ENCODE measurements around the gene DNPH1.
A peak's percentile ranks its signal among the peaks of the same experiment; 100 is the strongest.

Gene DNPH1

DNA sequence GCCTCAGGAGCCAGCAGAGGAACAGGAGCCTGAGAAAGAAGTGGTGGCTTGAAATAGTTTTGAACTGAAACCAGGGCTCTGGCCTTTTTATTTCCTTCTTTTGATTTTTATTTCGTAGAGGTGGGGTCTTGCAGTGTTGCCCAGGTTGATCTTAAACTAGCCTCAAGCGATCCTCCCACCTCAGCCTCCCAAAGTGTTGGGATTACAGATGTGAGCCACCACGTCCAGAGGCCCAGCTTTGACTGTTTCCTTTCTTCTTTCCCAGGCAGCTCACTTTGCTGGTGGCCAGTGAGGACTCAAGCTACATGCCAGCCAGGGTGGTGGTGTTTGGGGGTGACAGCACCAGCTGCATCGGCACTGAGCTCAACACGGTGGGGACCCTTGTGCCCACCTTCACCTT is 26.8 kb downstream of the DNPH1 start:
- H3K36me3 Mint-ChIP-seq (ENCODE audit: low read depth): peaks cover 78% of the 10 kb centered on the region

DNA sequence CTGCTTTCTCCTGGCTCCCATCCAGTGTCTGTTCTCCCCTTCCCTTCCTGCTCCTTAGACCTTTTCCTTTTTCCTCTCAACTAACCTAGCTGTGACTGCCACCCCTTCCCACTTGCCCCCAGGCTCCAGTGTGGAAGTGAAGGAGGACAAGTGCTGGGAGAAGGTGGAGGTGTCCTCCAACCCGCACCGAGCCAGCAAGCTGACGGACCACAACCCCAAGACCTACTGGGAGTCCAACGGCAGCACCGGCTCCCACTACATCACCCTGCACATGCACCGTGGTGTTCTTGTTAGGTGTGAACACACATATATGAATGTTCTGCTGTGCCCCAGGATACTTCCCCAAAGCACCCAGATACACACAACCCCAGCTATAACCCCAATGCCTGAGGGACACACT is 28.7 kb downstream of the DNPH1 start:
- peaks cover 82% of the 10 kb centered on the region for H3K36me3 Mint-ChIP-seq (ENCODE audit: low read depth)
- H3K27ac Mint-ChIP-seq: no peak overlapping the region
- no peaks in the 10 kb centered on the region for H3K9me3 Mint-ChIP-seq
- no peaks in the 10 kb centered on the region for H3K27me3 Mint-ChIP-seq
- intact Hi-C loops (cut with micrococcal nuclease): no loop called here
- no peak overlapping the region for H3K4me3 Mint-ChIP-seq
- H3K4me1 Mint-ChIP-seq (ENCODE audit: low read depth): no peaks in the 10 kb centered on the region

More for the DNA sequence above, 26.8 kb downstream of the DNPH1 start:
- Mint-ChIP-seq H3K4me1 (ENCODE audit: low read depth) (no peaks in the 10 kb centered on the region), H3K9me3 (no peaks in the 10 kb centered on the region), H3K27ac (no peak overlapping the region), H3K4me3 (no peak overlapping the region), H3K27me3 (no peaks in the 10 kb centered on the region)
- intact Hi-C loops (cut with micrococcal nuclease): no loop called here

DNA sequence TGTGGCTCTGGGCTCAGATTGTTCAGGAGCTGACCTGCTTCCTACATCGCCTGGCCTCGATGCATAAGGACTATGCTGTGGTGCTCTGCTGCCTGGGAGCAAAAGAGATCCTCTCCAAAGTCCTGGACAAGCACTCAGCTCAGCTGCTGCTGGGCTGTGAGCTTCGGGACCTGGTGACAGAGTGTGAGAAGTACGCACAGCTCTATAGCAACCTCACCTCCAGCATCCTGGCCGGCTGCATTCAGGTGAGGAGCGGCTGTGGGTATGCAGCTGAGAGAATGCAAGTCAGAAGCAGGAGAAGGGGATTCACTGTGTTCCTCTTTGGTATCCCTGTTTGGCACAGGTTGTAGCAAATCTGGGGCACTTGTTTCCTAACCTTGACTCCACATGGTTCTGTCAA is 29.4 kb downstream of the DNPH1 start:
- intact Hi-C loops (cut with micrococcal nuclease): no loop called here
- peaks cover 82% of the 10 kb centered on the region for H3K36me3 Mint-ChIP-seq (ENCODE audit: low read depth)
- H3K27me3 Mint-ChIP-seq: no peaks in the 10 kb centered on the region
- H3K27ac Mint-ChIP-seq: no peak overlapping the region
- H3K9me3 Mint-ChIP-seq: no peaks in the 10 kb centered on the region
- no peaks in the 10 kb centered on the region for H3K4me1 Mint-ChIP-seq (ENCODE audit: low read depth)
- no peak overlapping the region for H3K4me3 Mint-ChIP-seq

DNA sequence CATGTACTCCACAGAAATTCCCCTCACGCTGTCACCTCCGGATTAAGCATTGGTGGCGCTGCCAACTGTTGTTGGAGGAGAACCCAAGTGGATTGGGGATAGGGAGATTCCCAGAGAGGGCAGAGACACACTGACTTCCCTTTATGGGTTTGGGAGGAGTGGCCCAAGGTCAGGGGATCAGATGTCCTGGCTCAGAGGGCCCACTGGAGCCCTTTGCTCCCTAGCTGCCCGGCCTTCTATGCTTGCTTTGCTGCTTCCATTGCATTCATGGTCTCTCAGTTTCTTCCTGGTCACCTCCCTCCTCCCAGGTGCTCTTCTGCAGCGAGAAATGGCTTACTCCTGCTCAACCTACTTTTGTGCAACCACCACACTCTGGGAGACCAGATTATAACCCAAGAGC is 32.9 kb downstream of the DNPH1 start:
- no peaks in the 10 kb centered on the region for H3K4me1 Mint-ChIP-seq (ENCODE audit: low read depth)
- H3K9me3 Mint-ChIP-seq: no peaks in the 10 kb centered on the region
- H3K36me3 Mint-ChIP-seq (ENCODE audit: low read depth): peaks cover 88% of the 10 kb centered on the region
- no peak overlapping the region for H3K27ac Mint-ChIP-seq
- H3K27me3 Mint-ChIP-seq: no peaks in the 10 kb centered on the region
- no peak overlapping the region for H3K4me3 Mint-ChIP-seq
- intact Hi-C loops (cut with micrococcal nuclease): no loop called here

DNA sequence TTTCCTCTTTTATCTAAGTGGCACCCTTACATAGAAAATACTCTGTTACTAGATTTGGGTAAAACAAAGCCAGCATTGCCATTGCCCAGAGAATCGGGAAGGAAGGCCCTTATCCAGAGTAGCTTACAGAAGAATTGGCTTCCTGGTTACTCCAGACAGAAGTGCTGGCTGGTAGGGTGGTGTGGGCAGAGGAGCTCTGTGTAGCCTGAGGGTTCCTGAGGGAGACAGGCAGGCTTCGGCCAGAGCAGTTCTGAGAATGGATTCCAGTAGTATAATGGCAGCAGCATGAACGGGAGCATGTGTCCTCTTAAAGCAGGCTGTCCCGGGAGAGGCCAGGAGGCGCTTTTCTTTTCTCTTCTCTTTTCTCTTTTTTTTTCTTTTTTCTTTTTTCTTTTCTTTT is 35.4 kb downstream of the DNPH1 start:
- intact Hi-C loops (cut with micrococcal nuclease): no loop called here
- H3K36me3 Mint-ChIP-seq (ENCODE audit: low read depth): peaks cover 73% of the 10 kb centered on the region
- H3K9me3 Mint-ChIP-seq: no peaks in the 10 kb centered on the region
- no peaks in the 10 kb centered on the region for H3K27me3 Mint-ChIP-seq
- no peak overlapping the region for H3K4me3 Mint-ChIP-seq
- no peak overlapping the region for H3K27ac Mint-ChIP-seq
- H3K4me1 Mint-ChIP-seq (ENCODE audit: low read depth): peaks cover 5% of the 10 kb centered on the region

- Mint-ChIP-seq H3K9me3 (no peaks in the 10 kb centered on the region), H3K27me3 (no peaks in the 10 kb centered on the region), H3K27ac (no peak overlapping the region), H3K36me3 (ENCODE audit: low read depth) (peaks cover 75% of the 10 kb centered on the region), H3K4me1 (ENCODE audit: low read depth) (peaks cover 5% of the 10 kb centered on the region), H3K4me3 (no peak overlapping the region)
- intact Hi-C loops (cut with micrococcal nuclease): no loop called here
Measured at GRCh38 chr6:43192911-43193310, 36.4 kb downstream of the DNPH1 start.

DNA sequence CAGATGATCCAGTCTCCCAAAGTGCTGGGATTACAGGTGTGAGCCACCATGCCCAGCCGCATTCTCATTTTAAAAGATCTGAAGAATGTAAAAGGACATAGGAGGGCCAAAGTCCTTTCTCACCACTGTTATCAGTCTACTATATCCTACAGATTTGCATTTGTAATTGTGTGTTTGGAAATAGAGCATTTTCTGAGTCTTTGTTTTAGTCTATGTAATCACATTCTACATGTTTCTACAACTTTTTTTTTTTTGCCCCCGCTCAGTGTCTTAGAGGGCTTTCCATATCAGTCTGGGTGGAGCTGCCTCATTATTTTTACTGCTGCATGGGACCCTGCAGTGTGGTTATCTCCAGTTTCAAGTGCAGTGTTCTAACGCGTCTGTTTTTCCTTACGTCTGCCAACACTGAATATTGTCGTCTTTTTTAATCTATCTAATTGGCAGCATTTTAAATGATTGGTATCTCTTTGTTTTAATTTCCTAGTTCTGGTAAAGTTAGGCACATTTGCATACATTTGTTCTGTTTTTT is 39.4 kb downstream of the DNPH1 start:
- intact Hi-C loops (cut with micrococcal nuclease): no loop called here
- Mint-ChIP-seq H3K27me3 (no peaks in the 10 kb centered on the region), H3K4me3 (no peak overlapping the region), H3K36me3 (ENCODE audit: low read depth) (peaks cover 79% of the 10 kb centered on the region), H3K9me3 (no peaks in the 10 kb centered on the region), H3K27ac (no peak overlapping the region), H3K4me1 (ENCODE audit: low read depth) (peaks cover 6% of the 10 kb centered on the region)

DNA sequence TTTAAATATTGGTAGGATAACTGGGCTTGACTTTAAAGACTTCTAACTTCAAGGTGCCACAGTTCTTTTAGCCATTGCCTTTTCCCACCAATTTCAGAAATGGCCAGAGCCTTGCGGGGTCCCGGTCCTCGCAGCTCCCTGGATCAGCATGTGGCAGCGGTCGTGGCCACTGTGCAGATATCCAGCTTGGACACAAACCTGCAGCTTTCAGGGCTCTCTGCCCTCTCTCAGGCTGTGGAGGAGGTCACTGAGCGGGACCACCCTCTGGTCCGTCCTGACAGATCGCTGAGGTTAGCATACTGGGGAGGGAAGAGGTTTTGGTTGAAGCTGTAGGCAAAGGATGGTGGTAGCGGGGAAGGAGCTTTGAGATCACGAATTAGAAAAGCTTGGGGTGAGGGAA is 40.9 kb downstream of the DNPH1 start:
- Mint-ChIP-seq H3K4me3 (no peak overlapping the region), H3K9me3 (no peaks in the 10 kb centered on the region), H3K36me3 (ENCODE audit: low read depth) (peaks cover 76% of the 10 kb centered on the region), H3K27me3 (no peaks in the 10 kb centered on the region), H3K4me1 (ENCODE audit: low read depth) (peaks cover 21% of the 10 kb centered on the region), H3K27ac (no peak overlapping the region)
- intact Hi-C loops (cut with micrococcal nuclease): no loop called here

- H3K9me3 Mint-ChIP-seq: no peaks in the 10 kb centered on the region
- no peak overlapping the region for H3K4me3 Mint-ChIP-seq
- no peaks in the 10 kb centered on the region for H3K27me3 Mint-ChIP-seq
- H3K36me3 Mint-ChIP-seq (ENCODE audit: low read depth): peaks cover 71% of the 10 kb centered on the region
- intact Hi-C loops (cut with micrococcal nuclease): no loop called here
- H3K4me1 Mint-ChIP-seq (ENCODE audit: low read depth): peaks cover 27% of the 10 kb centered on the region
- H3K27ac Mint-ChIP-seq: no peak overlapping the region
Measured at GRCh38 chr6:43187821-43188220, 41.5 kb downstream of the DNPH1 start.

DNA sequence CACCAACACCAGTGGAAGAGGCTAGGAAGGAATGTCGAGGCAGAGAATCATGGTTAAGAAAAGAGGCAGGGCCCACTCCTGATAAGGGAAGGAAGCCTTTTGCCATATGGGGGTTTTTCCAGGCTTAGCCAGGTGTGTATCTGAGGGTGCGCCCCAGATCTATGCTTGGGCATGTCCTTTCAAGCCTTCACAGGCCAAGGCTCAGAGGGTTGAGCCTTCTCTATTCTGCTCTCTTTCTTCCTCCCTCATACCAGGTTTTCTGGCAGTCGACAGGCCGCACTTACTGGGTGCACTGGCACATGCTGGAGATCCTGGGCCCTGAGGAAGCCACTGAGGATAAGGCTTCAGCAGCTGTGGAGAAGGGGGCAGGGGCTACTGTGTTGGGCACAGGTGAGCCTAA is 42.6 kb downstream of the DNPH1 start:
- Mint-ChIP-seq H3K9me3 (no peaks in the 10 kb centered on the region), H3K27ac (no peak overlapping the region), H3K4me1 (ENCODE audit: low read depth) (peaks cover 35% of the 10 kb centered on the region), H3K27me3 (no peaks in the 10 kb centered on the region), H3K4me3 (no peak overlapping the region), H3K36me3 (ENCODE audit: low read depth) (peaks cover 72% of the 10 kb centered on the region)
- intact Hi-C loops (cut with micrococcal nuclease): no loop called here

DNA sequence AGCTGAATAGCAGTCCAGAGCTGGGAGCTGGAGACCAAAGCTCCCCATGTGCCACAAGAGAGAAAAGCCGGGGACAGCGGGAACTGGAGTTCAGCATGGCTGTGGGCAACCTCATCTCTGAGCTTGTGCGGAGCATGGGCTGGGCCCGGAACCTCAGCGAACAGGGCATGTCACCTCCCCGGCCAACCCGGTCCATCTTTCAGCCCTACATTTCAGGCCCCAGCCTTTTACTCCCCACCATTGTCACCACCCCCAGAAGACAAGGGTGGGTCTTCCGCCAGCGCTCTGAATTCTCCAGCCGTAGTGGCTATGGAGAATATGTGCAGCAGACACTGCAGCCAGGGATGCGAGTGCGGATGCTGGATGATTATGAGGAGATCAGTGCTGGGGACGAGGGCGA is 43.3 kb downstream of the DNPH1 start:
- peaks cover 42% of the 10 kb centered on the region for H3K4me1 Mint-ChIP-seq (ENCODE audit: low read depth)
- H3K36me3 Mint-ChIP-seq (ENCODE audit: low read depth): peaks cover 72% of the 10 kb centered on the region
- H3K27me3 Mint-ChIP-seq: no peaks in the 10 kb centered on the region
- H3K4me3 Mint-ChIP-seq: no peak overlapping the region
- no peak overlapping the region for H3K27ac Mint-ChIP-seq
- intact Hi-C loops (cut with micrococcal nuclease): no loop called here
- no peaks in the 10 kb centered on the region for H3K9me3 Mint-ChIP-seq

DNA sequence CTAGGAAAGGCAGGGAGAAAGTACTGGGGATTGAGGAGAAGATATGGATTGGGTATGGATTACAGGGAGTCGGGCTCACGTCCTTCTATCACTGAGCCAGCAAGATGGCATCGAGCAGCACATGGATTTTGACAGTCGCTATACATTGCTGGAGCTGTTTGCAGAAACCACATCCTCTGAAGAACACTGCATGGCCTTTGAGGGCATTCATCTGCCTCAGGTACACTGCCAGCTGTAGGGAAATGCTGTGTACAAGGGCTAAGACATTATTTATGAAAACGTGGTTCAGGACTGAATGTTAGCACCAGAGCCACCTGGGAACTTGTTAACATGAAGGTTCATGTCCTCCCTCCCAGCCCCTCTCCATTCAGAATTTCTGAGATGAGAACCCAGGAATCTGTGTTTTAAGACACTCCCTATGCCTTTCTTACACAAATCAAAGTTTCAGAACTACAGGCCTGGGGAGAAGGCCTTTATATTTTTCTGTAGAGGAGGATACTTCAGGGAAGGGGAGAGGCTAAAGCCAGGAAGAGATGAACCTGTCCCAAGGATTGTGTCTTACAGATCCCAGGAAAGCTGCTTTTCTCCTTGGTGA is 43.8 kb downstream of the DNPH1 start:
- intact Hi-C loops (cut with micrococcal nuclease): no loop called here
- peaks cover 72% of the 10 kb centered on the region for H3K36me3 Mint-ChIP-seq (ENCODE audit: low read depth)
- peaks cover 40% of the 10 kb centered on the region for H3K4me1 Mint-ChIP-seq (ENCODE audit: low read depth)
- no peaks in the 10 kb centered on the region for H3K9me3 Mint-ChIP-seq
- H3K27me3 Mint-ChIP-seq: no peaks in the 10 kb centered on the region
- no peak overlapping the region for H3K4me3 Mint-ChIP-seq
- H3K27ac Mint-ChIP-seq: no peak overlapping the region

DNA sequence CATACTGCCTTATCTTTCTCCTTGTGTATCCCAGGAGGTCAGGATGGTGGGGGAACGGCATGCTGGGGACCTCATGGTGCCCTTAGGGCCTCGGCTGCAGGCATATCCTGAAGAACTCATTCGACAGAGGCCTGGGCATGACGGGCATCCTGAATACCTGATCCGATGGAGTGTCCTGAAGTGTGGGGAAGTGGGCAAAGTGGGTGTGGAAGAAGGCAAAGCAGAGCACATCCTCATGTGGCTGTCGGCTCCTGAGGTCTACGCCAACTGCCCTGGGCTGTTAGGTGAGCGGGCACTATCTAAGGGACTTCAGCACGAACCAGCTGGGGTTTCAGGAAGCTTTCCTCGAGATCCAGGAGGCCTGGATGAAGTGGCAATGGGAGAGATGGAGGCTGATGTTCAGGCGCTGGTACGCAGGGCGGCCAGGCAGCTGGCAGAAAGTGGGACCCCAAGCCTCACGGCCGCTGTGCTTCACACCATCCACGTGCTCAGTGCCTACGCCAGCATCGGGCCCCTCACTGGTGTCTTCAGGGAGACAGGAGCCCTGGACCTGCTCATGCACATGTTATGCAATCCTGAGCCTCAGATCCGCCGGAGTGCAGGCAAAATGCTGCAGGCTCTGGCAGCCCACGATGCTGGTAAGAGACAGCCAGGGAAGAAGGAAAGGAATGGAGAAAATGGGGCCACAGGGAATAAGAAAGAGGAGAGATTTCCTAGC is 44.9 kb downstream of the DNPH1 start:
- peaks cover 76% of the 10 kb centered on the region for H3K36me3 Mint-ChIP-seq (ENCODE audit: low read depth)
- H3K27ac Mint-ChIP-seq: no peak overlapping the region
- no peak overlapping the region for H3K4me3 Mint-ChIP-seq
- intact Hi-C loops (cut with micrococcal nuclease): no loop called here
- no peaks in the 10 kb centered on the region for H3K27me3 Mint-ChIP-seq
- peaks cover 39% of the 10 kb centered on the region for H3K4me1 Mint-ChIP-seq (ENCODE audit: low read depth)
- no peaks in the 10 kb centered on the region for H3K9me3 Mint-ChIP-seq

DNA sequence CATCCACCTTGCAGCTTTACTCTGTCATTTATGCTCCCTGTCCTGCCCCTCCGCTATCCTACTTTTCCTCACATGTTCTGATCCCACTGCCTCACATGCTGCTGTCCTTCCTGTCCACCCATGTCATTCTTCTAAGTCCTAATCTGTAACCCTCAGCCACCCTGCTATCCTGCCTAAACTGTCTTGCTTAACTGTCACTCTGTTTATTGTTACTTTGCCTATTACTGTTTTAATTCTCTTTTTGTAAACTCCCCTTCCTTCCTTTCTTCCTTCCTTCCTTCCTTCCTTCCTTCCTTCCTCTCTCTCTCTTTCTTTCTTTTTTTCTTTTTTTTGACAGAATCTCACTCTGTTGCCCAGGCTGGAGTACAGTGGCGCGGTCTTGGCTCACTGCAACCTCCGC is 45.8 kb downstream of the DNPH1 start:
- peaks cover 40% of the 10 kb centered on the region for H3K4me1 Mint-ChIP-seq (ENCODE audit: low read depth)
- intact Hi-C loops (cut with micrococcal nuclease): loop anchor here (2.0 kb wide), 1 partner anchor 45 kb away; the partner anchor contains the start of gene DNPH1
- peaks cover 76% of the 10 kb centered on the region for H3K36me3 Mint-ChIP-seq (ENCODE audit: low read depth)

More for the DNA sequence above, 45.8 kb downstream of the DNPH1 start:
- H3K4me3 Mint-ChIP-seq: peak overlapping the region; percentile 99
- peak overlapping the region; percentile 58 for H3K27ac Mint-ChIP-seq
- H3K27me3 Mint-ChIP-seq: no peaks in the 10 kb centered on the region
- no peaks in the 10 kb centered on the region for H3K9me3 Mint-ChIP-seq

Data from dendritic cell treated with granulocyte-macrophage colony-stimulating factor and Interleukin-4, amounts not matched to agents 40 ng/mL and 50 ng/mL, for 4 days (primary cell).